Suprapubic skin (tissue), 3 donors: ENCODE results near the gene OPN1MW3.
"Not testable (repeated sequence)": the region's sequence is repeated elsewhere in the genome, so short reads cannot be mapped to it uniquely, and the experiment has no call there.

Experiments used
- EP300 ChIP-seq: sonication (generic); formaldehyde crosslinking; IDR thresholded peaks from one replicate; pipeline ENCODE4 v1.6.1; 2017; ENCODE audit warnings: antibody characterized with exemption
- POLR2A ChIP-seq, 2 donors: fragments of 450-650 bp; IDR thresholded peaks; one replicate each; pipeline ENCODE4 v1.6.1; 2017; ENCODE audit warnings: antibody characterized with exemption in 2 of 2, mild to moderate bottlenecking in 2 of 2, moderate library complexity in 2 of 2
- TF ChIP-seq, protein P1 (sequence below), 2 donors: fragments of 200-600 bp in 1 of 2; fragments of 450-650 bp in 1 of 2; sonication (generic) in 1 of 2; IDR thresholded peaks; one replicate each; pipeline ENCODE4 v1.5.1; 2016 to 2019; ENCODE audit warnings: antibody characterized with exemption in 2 of 2, mild to moderate bottlenecking in 1 of 2, moderate library complexity in 1 of 2

DNA sequence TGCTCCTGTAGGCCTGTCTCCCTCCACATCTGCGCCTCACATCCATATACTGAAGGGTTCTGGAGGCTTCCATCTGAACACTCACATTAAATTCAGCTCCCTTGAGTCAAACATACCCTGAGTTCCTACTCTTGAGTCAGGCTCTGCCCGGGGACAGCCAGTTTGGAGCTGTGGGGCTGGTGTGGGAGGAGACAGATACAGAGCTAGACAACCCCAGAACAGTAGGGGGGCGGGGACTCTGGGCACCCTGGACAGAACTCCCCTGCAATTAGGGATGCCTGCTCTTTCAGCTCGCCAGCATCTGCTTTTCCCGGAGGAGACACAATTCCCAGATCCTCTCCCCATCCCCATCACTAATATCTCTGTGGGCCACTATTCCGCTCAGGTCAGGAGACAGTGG is 32.1 kb upstream of the OPN1MW3 start:
- not testable (repeated sequence) for TF ChIP-seq POLR2A (IDR thresholded peaks at IDR 0.05); EP300
- TF ChIP-seq, protein P1, sequence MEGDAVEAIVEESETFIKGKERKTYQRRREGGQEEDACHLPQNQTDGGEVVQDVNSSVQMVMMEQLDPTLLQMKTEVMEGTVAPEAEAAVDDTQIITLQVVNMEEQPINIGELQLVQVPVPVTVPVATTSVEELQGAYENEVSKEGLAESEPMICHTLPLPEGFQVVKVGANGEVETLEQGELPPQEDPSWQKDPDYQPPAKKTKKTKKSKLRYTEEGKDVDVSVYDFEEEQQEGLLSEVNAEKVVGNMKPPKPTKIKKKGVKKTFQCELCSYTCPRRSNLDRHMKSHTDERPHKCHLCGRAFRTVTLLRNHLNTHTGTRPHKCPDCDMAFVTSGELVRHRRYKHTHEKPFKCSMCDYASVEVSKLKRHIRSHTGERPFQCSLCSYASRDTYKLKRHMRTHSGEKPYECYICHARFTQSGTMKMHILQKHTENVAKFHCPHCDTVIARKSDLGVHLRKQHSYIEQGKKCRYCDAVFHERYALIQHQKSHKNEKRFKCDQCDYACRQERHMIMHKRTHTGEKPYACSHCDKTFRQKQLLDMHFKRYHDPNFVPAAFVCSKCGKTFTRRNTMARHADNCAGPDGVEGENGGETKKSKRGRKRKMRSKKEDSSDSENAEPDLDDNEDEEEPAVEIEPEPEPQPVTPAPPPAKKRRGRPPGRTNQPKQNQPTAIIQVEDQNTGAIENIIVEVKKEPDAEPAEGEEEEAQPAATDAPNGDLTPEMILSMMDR (IDR thresholded peaks at IDR 0.05) = not testable (repeated sequence)
